OCI-M2 (cell line): Measurements from ENCODE around the gene TRIM74.
"Not testable (repeated sequence)": the region's sequence is repeated elsewhere in the genome, so short reads cannot be mapped to it uniquely, and the experiment has no call there.

Source experiments
- DNase-seq: peaks from one replicate; lab custom pipeline; 2025; ENCODE audit not compliant: unreplicated experiment; lab: John Stamatoyannopoulos, UW

TRIM74 gene

GRCh38 chr7:72968980-72969516, at the start of gene TRIM74:
Gene TRIM74, minus strand, starts transcription at chr7:72969466. Its CDS starts 3,309 bp downstream, at chr7:72966157.
- DNase-seq, result not testable (repeated sequence)

GRCh38 chr7:73006491-73006890, 37.2 kb upstream of the TRIM74 start:
- not testable (repeated sequence) for DNase-seq

- not testable (repeated sequence) for DNase-seq
Measured at GRCh38 chr7:73005693-73006447, 36.6 kb upstream of the TRIM74 start.

- DNase-seq, result not testable (repeated sequence)
Measured at GRCh38 chr7:73005356-73005692, 36.1 kb upstream of the TRIM74 start.

GRCh38 chr7:72997887-72998468, 28.7 kb upstream of the TRIM74 start:
- DNase-seq, result not testable (repeated sequence)

GRCh38 chr7:72997447-72997846, 28.2 kb upstream of the TRIM74 start:
- DNase-seq, result not testable (repeated sequence)

- DNase-seq, result not testable (repeated sequence)
Measured at GRCh38 chr7:72995484-72995883, 26.2 kb upstream of the TRIM74 start.

- DNase-seq, result not testable (repeated sequence)
Measured at GRCh38 chr7:72990146-72990913, 21.1 kb upstream of the TRIM74 start.

- not testable (repeated sequence) for DNase-seq
Measured at GRCh38 chr7:72982084-72982483, 12.8 kb upstream of the TRIM74 start.

- DNase-seq, result not testable (repeated sequence)
Measured at GRCh38 chr7:72980382-72980781, 11.1 kb upstream of the TRIM74 start.

GRCh38 chr7:72976434-72976833, 7.2 kb upstream of the TRIM74 start:
- not testable (repeated sequence) for DNase-seq

- not testable (repeated sequence) for DNase-seq
Measured at GRCh38 chr7:72975656-72976286, 6.5 kb upstream of the TRIM74 start.

GRCh38 chr7:72974781-72975180, 5.5 kb upstream of the TRIM74 start:
- not testable (repeated sequence) for DNase-seq

- DNase-seq, result not testable (repeated sequence)
Measured at GRCh38 chr7:72971505-72971904, 2.2 kb upstream of the TRIM74 start.

GRCh38 chr7:72969688-72970087, 422 bp upstream of the TRIM74 start:
- not testable (repeated sequence) for DNase-seq

- DNase-seq, result not testable (repeated sequence)
Measured at GRCh38 chr7:72966892-72967291, 2.4 kb downstream of the TRIM74 start.

GRCh38 chr7:72965186-72965975, 3.9 kb downstream of the TRIM74 start:
- DNase-seq, result not testable (repeated sequence)

GRCh38 chr7:72963056-72963455, 6.2 kb downstream of the TRIM74 start:
- DNase-seq, result not testable (repeated sequence)

- not testable (repeated sequence) for DNase-seq
Measured at GRCh38 chr7:72961346-72961650, 8.0 kb downstream of the TRIM74 start.

- not testable (repeated sequence) for DNase-seq
Measured at GRCh38 chr7:72960626-72961345, 8.5 kb downstream of the TRIM74 start.
